Measurements from ENCODE around the gene THAP11. TPM values are rescaled to one million over a fixed set of nuclear protein-coding genes. Genes with fewer than 3 reads are reported as not detected.
"Not testable (repeated sequence)": the region's sequence is repeated elsewhere in the genome, so short reads cannot be mapped to it uniquely, and the experiment has no call there.

THAP11 gene
- polyA plus RNA-seq, 5 donors = 23.9 to 34.0 (median 28.5) TPM

DNA sequence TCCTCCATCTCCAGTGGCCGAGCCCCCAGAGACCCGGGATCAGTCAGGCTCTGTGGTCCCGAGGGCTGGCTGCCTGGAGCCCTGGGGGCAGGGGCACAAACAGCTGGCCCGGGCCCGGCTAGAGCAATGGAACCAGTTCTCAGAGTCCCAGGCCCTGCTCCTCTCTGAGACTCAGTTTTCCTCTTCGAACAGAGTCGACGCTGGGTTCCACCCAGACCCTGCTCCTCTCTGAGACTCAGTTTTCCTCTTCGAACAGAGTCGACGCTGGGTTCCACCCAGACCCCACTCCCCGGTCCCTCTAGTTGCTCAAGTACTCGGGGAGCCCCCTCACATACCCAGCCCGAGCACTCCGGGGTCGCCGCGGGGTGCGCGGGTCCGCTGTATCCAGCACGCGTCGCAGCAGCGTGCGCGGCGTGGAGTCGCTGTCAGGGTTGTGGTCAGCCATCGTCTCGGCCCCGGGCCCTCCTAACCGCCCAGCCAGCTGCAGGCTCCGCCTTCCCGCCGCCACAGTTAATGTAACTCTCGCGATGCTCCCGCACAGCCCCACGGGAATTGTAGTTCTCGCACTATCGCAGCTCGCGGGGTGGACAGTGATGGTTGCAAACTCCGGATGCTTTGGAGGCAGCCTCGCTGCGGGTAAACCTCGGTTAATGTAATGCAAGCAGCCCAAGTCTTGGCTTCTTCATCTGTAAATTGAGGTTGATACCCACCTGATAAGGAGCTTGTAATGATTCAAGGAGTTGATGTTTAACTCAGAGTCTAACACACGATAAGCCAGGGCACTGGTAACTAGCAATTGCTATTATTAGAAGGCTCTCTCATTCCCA is 8.5 kb upstream of the THAP11 start:
- DNase-seq = peak; percentile 87 to 88

DNA sequence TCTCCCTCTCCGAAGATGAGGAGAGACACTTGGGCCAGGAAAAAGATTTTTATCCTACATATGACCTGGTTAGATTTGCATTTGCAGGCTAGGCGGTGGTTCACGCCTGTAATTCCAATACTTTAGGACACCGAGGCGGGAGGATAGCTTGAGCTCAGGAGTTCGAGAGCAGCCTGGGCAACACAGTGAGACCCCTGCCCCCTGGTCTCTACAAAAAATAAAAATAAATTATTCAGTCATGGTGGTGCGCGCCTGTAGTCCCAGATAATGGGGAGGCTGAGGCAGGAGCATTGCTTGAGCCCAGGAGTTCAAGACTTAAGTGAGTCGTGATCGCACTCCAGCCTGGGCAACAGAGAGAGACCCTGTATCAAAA is 7.9 kb upstream of the THAP11 start:
- DNase-seq = no peak

DNA sequence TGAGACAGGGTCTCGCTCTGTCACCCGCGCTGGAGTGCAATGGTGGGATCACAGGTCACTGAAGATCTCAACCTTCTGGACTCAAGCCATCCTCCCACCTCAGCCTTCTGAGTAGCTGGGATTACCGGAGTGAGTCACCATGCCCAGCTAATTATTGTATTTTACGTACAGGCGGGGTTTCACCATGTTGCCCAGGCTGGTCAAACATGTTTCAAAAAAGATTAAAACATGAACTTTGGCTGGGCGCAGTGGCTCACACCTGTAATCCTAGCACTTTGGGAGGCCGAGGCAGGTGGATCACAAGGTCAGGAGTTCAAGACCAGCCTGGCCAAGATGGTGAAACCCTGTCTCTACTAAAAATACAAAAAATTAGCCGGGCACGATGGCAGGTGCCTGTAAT is 4.9 kb upstream of the THAP11 start:
- not testable (repeated sequence) for DNase-seq

DNA sequence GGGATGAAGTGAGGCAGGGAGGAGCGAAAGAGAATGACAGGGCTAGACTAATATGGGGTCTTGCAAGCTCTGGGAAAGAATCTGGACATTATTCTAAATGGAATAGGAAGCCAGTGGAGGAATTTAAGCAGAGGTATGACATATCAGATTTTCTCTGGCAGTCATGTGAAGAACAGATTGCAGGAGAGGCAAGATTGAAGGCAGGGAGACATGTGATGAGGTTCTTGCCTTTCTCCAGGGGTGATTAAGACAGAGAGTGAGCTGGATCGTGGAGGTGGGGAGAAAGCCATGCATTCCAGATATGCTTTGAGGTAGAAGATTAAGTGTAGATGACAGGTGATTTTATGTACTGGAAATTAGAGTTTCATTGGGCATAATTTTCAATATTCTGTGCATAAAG is 4.3 kb upstream of the THAP11 start:
- no peak for DNase-seq

DNA sequence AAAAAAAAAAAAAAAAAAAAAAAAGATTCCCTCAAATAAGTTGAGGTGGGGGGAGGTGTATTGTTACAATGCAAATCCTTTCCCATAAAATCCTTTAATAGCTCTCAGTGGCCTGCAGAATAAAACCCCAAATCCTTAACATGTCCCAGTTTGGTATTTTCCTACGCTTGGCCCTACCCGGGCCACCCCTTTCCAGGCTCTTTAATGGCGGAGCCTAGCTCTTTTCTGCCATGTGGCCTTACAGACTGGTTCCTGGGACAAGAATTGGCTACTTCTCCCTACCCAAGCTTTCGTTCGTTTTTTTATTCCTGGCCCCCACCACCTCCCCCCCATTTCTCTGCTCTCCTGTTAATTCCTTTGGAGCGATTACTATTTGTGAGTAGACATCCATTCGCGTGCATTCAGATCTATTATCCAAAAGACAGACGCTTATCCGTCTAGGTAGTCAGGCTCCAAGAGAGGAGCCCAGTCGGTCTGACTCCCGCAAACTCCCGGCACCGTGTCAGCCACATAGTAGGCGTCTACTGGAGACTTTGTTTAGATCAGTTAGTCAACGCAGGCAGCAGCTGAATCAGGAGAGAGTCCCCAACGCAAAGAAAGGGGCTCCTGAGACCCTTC is 813 bp upstream of the THAP11 start:
- no peak for DNase-seq

DNA sequence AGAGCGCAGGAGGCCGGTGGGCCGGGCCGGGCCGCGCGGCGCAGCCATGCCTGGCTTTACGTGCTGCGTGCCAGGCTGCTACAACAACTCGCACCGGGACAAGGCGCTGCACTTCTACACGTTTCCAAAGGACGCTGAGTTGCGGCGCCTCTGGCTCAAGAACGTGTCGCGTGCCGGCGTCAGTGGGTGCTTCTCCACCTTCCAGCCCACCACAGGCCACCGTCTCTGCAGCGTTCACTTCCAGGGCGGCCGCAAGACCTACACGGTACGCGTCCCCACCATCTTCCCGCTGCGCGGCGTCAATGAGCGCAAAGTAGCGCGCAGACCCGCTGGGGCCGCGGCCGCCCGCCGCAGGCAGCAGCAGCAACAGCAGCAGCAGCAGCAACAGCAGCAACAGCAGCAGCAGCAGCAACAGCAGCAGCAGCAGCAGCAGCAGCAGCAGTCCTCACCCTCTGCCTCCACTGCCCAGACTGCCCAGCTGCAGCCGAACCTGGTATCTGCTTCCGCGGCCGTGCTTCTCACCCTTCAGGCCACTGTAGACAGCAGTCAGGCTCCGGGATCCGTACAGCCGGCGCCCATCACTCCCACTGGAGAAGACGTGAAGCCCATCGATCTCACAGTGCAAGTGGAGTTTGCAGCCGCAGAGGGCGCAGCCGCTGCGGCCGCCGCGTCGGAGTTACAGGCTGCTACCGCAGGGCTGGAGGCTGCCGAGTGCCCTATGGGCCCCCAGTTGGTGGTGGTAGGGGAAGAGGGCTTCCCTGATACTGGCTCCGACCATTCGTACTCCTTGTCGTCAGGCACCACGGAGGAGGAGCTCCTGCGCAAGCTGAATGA is 606 bp downstream of the THAP11 start:
- DNase-seq = peak in 1 of 2 donors; percentile 52

DNA sequence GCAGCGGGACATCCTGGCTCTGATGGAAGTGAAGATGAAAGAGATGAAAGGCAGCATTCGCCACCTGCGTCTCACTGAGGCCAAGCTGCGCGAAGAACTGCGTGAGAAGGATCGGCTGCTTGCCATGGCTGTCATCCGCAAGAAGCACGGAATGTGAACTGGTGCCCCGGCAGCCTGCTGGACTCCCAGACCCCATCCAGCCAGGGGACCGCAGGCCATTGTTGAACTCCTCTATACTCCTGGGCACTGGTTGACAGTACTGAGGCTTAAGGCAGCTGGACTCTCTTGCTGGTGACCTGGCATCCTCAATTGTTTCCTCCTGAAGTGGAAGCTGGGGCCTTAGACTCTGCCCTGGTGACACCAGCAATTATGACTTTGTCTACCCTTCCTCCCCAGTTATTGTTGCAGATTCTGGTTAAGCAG is 1.2 kb downstream of the THAP11 start:
- no peak for DNase-seq

DNA sequence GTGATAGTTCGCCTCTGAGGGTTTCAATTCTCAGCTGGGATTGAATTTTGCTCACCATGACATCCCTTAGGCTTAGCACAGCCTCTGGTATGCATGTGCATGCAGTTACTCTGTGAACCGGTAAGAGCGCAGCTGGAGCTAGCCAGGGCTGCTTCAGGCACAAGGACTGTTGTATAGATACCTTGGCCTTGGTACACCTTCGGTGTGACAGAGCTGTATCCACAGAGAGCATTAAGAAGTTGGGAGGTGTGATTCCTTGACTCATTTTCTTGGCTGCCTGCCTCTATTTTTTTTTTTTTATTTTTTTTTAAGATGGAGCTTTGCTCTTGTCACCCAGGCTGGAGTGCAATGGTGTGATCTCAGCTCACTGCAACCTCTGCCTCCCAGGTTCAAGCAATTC is 2.4 kb downstream of the THAP11 start:
- DNase-seq = no peak

DNA sequence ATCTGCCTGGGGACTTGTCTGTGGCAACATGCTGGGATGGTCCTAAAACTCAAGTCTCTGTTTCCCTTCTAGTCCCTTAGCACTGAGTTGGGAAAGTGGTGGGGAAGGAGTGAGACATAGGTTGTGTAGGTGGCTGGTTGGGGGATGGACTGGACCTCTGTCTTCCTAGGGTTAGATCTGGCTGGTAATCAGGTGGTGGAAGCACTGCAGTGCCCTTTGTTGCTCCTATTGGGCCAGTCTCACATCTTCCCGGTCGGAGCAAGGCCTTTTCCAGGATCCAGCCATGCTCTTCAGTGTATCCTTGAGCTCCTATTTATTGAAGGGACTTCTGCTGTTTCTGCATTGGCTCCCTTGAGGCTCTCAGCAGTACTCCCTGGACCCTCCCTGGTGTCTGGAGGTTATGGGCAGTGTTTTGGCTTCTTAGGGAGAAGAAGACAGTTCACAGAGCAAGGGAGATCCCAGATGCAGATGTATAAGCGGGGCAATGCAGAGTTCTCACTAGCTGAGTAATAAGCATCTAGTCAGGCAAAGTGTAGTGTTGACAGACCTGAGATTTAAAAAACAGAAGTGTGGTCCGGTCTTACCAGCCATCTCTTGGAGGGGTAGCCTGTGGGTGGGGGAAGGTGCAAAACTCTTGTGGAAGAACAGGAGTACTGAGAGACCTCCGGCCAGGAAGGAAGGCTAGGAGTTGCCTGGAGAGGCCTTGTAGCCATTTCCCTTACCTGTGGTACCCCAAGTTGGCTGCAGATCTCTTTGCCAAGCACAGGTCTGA is 3.4 kb downstream of the THAP11 start:
- DNase-seq = no peak

DNA sequence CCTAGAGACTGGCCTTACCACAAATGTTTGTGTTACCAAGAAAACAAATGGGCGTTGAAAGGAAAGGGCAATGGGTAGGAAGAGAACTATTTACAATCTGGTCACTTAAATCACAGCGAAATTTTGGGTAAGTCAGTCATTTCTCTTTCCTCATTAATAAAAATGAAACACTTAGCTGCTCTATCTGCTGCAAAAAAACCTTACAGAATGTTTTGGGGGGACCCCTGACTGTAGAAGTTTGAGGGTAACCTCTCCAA is 3.9 kb downstream of the THAP11 start:
- no peak for DNase-seq

DNA sequence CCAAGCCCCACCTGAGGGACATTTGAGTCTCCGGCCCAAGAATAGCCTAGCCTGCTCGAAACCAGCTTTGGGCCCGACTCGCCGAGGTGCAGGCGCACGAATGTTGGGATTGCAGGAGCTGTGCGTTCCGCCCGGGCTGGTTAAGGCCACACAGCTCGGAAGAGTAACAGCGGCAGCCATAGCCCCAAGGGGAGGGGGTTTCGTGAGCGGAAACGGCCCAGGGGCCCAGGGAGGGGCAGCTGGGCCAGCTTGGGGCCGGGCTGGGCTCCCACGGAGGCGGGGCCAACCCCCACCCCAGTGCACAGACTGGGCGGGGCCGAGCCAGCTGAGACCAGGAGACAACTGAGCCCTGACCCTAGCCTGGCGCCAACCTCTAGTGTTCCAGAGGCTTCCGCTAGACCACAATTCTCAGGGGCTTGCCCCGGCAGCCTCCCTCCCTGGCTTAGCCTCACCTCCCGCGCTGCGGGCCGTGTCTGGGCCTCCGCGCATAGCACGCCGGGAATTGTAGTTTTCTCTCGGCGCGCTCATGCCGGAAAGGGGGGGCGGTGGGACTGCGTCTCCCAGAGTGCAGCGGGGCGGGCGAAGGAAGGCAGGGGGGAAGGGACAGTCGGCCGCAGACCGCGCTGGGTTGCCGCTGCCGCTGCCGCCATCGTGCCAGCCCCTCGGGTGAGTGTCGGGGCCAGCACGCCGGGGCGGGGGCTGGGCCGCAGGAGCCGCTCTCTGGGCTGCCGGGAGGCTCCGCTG is 4.4 kb downstream of the THAP11 start, which contains the start of gene NUTF2:
Gene NUTF2, plus strand, starts transcription at position 614 of the 744 bp plus-strand sequence. CDS start 18,198 bp downstream, outside the sequence.
- peak; percentile 97 to 98 for DNase-seq

DNA sequence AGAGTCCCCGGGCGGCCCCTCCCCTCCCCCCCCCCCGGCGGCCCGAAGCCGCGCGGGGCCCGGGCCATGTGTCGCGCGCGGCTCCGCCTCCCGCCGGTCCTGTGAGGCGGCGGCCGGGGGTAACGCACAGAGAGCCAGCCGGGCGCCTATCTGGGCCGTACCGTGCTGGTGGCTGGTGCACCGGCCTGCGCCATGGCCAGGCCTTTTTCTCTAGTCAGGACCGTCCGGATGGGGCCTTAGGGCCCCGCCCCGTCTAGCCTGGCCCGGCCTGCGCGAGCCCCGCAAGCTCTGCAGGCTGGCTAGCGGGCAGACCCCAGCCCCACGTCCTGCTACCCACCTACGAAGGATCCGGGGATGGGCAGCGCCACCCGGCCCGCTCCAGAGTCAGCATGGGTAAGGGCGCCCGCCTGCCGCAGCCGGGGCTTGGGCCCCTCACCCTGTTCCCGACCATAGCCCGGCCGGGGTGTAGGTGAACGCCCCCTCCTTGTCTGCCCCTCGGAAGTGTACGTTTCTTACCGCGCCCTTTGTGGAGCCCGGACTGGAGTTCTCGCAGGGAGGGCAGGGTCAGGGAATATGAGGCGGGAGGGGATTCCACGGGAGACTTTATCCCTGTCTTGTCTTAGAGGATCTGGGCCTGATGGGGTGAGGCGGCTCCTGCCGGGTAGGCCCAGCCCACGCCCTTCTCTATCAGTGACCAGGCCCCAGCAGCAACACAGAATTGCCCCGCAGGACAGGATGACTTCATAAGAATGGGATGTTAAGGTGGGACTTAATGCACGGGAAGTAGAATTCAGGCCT is 5.1 kb downstream of the THAP11 start, which contains the start of gene CENPT:
Gene CENPT, minus strand, starts transcription at position 630 of the 798 bp plus-strand sequence. CDS start 13,834 bp downstream, outside the sequence.
- peak in 1 of 2 donors; percentile 16 for DNase-seq

DNA sequence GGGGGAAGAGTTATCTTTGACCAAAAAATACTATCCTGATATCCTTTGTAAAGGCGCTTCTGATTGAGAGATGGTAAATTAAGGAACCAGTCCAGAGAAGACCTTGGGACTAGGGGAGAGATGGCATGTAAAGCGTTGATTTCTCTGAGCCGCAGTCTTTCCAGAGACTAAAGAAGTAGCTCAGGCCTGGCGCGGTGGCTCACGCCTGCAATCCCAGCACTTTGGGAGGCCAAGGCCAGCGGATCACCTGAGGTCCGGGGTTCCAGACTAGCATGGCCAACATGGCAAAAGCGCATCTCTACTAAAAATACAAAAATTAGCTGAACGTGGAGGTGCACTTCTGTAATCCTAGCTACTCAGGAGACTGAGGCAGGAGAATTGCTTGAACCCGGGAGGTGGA is 6.0 kb downstream of the THAP11 start:
- no peak for DNase-seq

DNA sequence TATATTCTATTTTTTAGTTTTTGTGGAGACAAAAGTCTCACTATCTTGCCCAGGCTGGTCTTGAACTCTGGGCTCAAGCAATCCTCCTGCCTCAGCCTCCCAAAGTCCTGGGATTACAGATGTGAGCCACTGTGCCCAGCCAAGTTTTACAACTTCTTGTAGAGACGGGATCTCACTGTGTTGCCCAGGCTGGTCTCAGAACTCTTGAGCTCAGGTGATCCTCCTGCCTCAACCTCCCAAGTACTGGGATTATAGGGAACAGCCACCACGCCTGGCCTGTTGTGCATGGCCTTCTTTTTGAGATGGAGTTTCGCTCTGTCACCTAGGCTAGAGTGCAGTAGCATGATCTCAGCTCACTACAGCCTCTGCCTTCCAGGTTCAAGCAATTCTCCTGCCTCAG is 11.6 kb downstream of the THAP11 start:
- no peak for DNase-seq

DNA sequence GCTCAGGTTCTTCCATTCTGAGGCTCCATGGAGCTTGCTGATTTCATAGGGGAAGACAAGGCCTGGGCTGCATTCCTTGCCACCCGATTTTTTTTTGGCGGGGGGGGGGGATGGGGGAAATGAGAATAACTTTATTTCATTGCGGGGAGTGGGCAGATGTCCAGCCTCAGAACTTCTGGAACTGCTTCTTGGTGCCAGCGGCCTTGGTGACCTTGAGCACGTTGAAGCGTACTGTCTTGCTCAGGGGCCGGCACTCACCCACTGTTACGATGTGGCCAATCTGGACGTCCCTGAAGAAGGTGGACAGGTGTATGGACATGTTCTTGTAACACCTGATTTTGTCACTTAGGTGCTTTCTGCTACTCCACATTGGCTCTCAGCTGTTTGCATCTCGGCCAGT is 13.7 kb downstream of the THAP11 start:
- no peak for DNase-seq

DNA sequence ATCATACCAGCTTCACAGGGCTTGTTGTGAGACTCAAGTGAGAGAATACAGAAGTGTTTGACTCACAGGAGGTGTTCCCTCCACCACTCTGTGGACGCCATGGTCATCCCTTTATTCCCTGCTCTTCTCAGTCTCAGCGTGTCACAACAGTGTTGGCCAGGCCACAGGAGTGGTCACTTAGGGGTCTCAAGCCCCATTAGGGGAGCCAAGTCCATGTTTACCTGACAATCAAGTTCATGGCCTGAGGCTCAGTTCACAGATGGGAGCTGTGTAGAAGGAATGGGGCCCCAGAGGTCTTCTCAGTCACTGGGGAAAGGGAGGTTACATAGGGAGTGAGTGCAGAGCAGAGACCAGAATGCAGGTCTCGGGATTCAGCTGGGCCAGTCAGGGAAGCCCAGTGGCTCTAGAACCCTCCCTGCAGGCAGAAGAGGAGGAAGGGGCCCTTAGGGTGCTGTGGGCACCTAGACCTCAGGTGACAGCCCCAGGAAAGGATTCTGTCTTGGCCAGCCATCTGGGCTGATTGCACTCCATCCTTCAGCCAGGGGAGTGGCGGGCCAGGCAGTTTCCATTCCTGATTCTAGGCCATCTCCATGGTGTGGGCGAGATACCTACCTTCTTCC is 14.9 kb downstream of the THAP11 start:
- DNase-seq = no peak

DNA sequence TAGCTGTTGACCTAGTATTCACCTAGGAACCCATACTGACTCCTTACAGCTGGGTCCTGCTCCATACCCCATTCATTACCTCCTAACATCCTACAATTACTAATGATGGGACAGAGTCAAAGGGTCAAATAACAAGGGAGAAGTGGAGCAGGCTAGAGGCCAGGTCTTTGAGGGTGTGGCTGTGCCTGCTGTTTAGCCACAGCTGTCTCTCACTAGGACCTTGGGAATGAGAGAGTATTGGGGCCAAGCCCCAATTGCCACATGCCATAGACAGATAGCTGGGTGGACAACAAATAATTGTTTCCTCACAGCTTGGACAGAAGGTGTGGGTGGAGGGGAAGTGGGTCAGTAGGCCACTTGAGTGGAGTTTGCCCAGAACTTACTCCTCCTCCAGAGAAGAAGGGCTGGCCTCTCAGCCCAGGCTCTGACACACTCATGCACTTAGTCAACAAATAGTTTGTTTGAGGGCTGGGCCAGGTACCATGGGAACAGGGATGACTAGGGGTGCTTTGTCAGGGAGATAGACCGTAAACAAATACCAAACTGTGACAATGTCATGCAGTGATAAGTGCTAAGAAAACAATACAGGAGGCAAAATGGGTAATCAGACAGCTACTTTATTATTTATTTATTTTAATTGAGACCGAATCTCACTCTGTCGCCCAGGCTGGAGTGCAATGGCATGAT is 15.6 kb downstream of the THAP11 start:
- peak in 1 of 2 donors; percentile 38 for DNase-seq

DNA sequence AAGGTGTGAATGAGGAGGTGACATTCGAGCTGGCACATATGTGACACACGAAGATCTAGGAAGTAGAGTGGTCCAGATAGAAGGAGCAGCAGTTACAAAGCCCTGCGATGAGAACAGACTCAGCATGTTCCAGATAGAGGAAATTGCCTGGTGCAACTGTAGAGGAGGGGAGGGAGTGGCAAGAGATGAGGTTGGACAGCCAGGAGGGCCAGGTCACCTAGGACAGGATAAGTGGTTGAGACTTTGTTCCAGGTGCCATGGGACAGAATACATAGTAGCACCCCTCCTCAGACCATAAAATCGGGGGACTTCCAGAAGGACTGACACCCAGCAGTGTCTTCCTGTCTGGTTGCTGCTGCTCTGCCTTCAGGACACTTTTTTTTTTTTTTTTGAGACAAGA is 16.4 kb downstream of the THAP11 start:
- DNase-seq = no peak

Data from right lung (tissue), 5 donors.